K562 (cell line): ENCODE results near the gene CATSPER1. TPM values are rescaled to one million over a fixed set of nuclear protein-coding genes. Genes with fewer than 3 reads are reported as not detected.

Source experiments
- ADNP ChIP-seq: fragments of 200-800 bp; sonication (Bioruptor generic); IDR thresholded peaks from 2 replicates; pipeline ENCODE4 v1.6.1; 2016; ENCODE audit warnings: missing genetic modification characterization, missing compliant biosample characterization
- CREB1 ChIP-seq, 2 experiments: sonication (generic) in 1 of 2; formaldehyde crosslinking in 1 of 2; IDR thresholded peaks; 2 replicates each; pipeline versions ENCODE4 v1.6.1 to v1.8.0; 2012 to 2022; ENCODE audit warnings: inconsistent platforms in 1 of 2, mild to moderate bottlenecking in 1 of 2, missing genetic modification reagents in 1 of 2, moderate library complexity in 1 of 2
- CTBP1 ChIP-seq: fragments of 450-650 bp; IDR thresholded peaks from 2 replicates; pipeline ENCODE4 v1.6.1; 2016; ENCODE audit warnings: borderline replicate concordance
- DACH1 ChIP-seq: fragments of 450-650 bp; IDR thresholded peaks from 2 replicates; pipeline ENCODE4 v1.6.1; 2018; ENCODE audit not compliant: partially characterized antibody
- DIDO1 ChIP-seq: fragments of 450-650 bp; IDR thresholded peaks from 2 replicates; pipeline ENCODE4 v1.6.1; 2016; ENCODE audit warnings: low read depth, missing biosample characterization, missing genetic modification characterization
- DMBX1 ChIP-seq: fragments of 250-450 bp; sonication (Bioruptor Pico); IDR thresholded peaks from 2 replicates; pipeline ENCODE4 v1.8.0; 2022; ENCODE audit warnings: inconsistent platforms, mild to moderate bottlenecking, moderate library complexity, borderline replicate concordance
- EGR1 ChIP-seq: fragments of 450-650 bp; conservative IDR thresholded peaks from 2 replicates; pipeline ENCODE4 v1.6.1; 2017; ENCODE audit warnings: mild to moderate bottlenecking
- EHMT2 ChIP-seq: fragments of 450-650 bp; IDR thresholded peaks from 2 replicates; pipeline ENCODE4 v1.6.1; 2018; ENCODE audit warnings: antibody characterized with exemption
- GATA2 ChIP-seq: sonication (generic); formaldehyde crosslinking; IDR thresholded peaks from 2 replicates; pipeline ENCODE4 v1.4.0; 2020; ENCODE audit warnings: mild to moderate bottlenecking, missing genetic modification reagents
- MBD2 ChIP-seq: sonication (generic); IDR thresholded peaks from 2 replicates; pipeline ENCODE4 v1.6.1; 2016; ENCODE audit warnings: low read depth, borderline replicate concordance
- MCM7 ChIP-seq, 2 experiments: fragments of 450-650 bp; IDR thresholded peaks; 2 replicates each; pipeline ENCODE4 v1.6.1; 2016 to 2018
- NUFIP1 ChIP-seq: fragments of 450-650 bp; IDR thresholded peaks from 2 replicates; pipeline ENCODE4 v1.6.1; 2018; ENCODE audit not compliant: partially characterized antibody
- PCBP2 ChIP-seq: fragments of 200-400 bp; formaldehyde crosslinking; IDR thresholded peaks from 2 replicates; pipeline ENCODE4 v1.6.1; 2018; ENCODE audit warnings: low read length, low read depth, mild to moderate bottlenecking, moderate library complexity; ENCODE audit not compliant: poor library complexity, severe bottlenecking
- PHB2 ChIP-seq: fragments of 450-650 bp; IDR thresholded peaks from 2 replicates; pipeline ENCODE4 v1.6.1; 2017; ENCODE audit warnings: low read depth
- POU5F1 ChIP-seq: fragments of 150-350 bp; IDR thresholded peaks from 2 replicates; pipeline ENCODE4 v1.6.1; 2014; ENCODE audit warnings: borderline replicate concordance, low read length, low read depth, mild to moderate bottlenecking; ENCODE audit not compliant: partially characterized antibody
- SMAD1 ChIP-seq: fragments of 150-350 bp; IDR thresholded peaks from 2 replicates; pipeline ENCODE4 v1.6.1; 2014; ENCODE audit warnings: low read length, low read depth; ENCODE audit not compliant: partially characterized antibody
- SPI1 ChIP-seq: IDR thresholded peaks from 2 replicates; pipeline ENCODE4 v1.6.1; 2011; ENCODE audit warnings: low read depth, low read length, control low read depth, borderline replicate concordance
- SRF ChIP-seq, 2 experiments: fragments of 250-450, 450-650 bp in 1 of 2; sonication (Bioruptor Pico) in 1 of 2; sonication (generic) in 1 of 2; formaldehyde crosslinking; IDR thresholded peaks; 2 replicates each; pipeline versions ENCODE4 v1.5.0 to v1.5.1; 2020 to 2022; ENCODE audit warnings: mild to moderate bottlenecking in 1 of 2, missing genetic modification reagents in 1 of 2
- SRSF9 ChIP-seq: fragments of 200-400 bp; formaldehyde crosslinking; IDR thresholded peaks from 2 replicates; pipeline ENCODE4 v1.6.1; 2017; ENCODE audit warnings: low read depth, low read length, borderline replicate concordance
- TEAD1 ChIP-seq, 2 experiments: fragments of 450-650 bp in 1 of 2; sonication (generic) in 1 of 2; formaldehyde crosslinking; IDR thresholded peaks; 2 replicates each; pipeline versions ENCODE4 v1.4.0 to v1.8.0; 2020 to 2022; ENCODE audit warnings: mild to moderate bottlenecking in 2 of 2, missing genetic modification reagents in 1 of 2
- XRCC3 ChIP-seq: fragments of 450-650 bp; IDR thresholded peaks from 2 replicates; pipeline ENCODE4 v1.6.1; 2017; ENCODE audit warnings: mild to moderate bottlenecking, moderate library complexity
- XRCC5 ChIP-seq: fragments of 200-400 bp; formaldehyde crosslinking; IDR thresholded peaks from 2 replicates; pipeline ENCODE4 v1.6.1; 2017; ENCODE audit warnings: low read depth, mild to moderate bottlenecking, low read length
- YY1 ChIP-seq, 3 experiments: IDR thresholded peaks; 2 replicates each; pipeline ENCODE4 v1.6.1; 2011; ENCODE audit warnings: low read length in 2 of 3, mild to moderate bottlenecking in 2 of 3, moderate library complexity in 2 of 3, borderline replicate concordance in 1 of 3, control low read depth in 1 of 3, low read depth in 1 of 3; ENCODE audit not compliant: insufficient read depth in 3 of 3, insufficient replicate concordance in 2 of 3, control insufficient read depth in 1 of 3, insufficient read length in 1 of 3; ENCODE audit errors: extremely low read depth in 1 of 3
- ZBTB1 ChIP-seq: sonication (generic); formaldehyde crosslinking; IDR thresholded peaks from 2 replicates; pipeline ENCODE4 v1.8.1; 2023; ENCODE audit warnings: missing genetic modification reagents, low read depth, mild to moderate bottlenecking, borderline replicate concordance
- ZBTB7A ChIP-seq: IDR thresholded peaks from 2 replicates; pipeline ENCODE4 v1.6.1; 2011; ENCODE audit warnings: low read depth, mild to moderate bottlenecking, low read length, moderate library complexity, borderline replicate concordance; ENCODE audit not compliant: control insufficient read depth
- ZNF324 ChIP-seq: fragments of 250-450 bp; sonication (Bioruptor Pico); IDR thresholded peaks from 2 replicates; pipeline ENCODE4 v1.4.0; 2020; ENCODE audit warnings: mild to moderate bottlenecking
- ZNF384 ChIP-seq: IDR thresholded peaks from 2 replicates; pipeline ENCODE4 v1.6.1; 2012; ENCODE audit warnings: low read depth, low read length, improper control_type of control experiment
- ZNF57 ChIP-seq: fragments of 450-650 bp; formaldehyde crosslinking; IDR thresholded peaks from 2 replicates; pipeline ENCODE4 v1.4.0; 2020; ENCODE audit warnings: mild to moderate bottlenecking, moderate library complexity
- ZNF696 ChIP-seq: fragments of 250-450 bp; sonication (Bioruptor Pico); conservative IDR thresholded peaks from 2 replicates; pipeline ENCODE4 v1.4.0; 2020; ENCODE audit warnings: mild to moderate bottlenecking, moderate library complexity
- ZNF830 ChIP-seq: fragments of 250-450 bp; sonication (Bioruptor Pico); IDR thresholded peaks from 2 replicates; pipeline ENCODE4 v1.5.0; 2021; ENCODE audit warnings: mild to moderate bottlenecking
- polyA plus RNA-seq, 8 experiments: library from polyadenylated mRNA; depleted of rRNA in 4 of 8; stranded (reverse) in 5 of 8; unstranded in 3 of 8; fragments of >200 nt; fragmentation: Nextera tagmentation in 2 of 8; fragmentation: Illumina TruSeq in 1 of 8; extraction: Ambion mirVana in 2 of 8; extraction: Trizol in 1 of 8; gene quantifications; 2 replicates each; pipeline versions ENCODE4 v1.2.1 to v1.2.3, GENCODE V29; 2011 to 2014; ENCODE audit warnings: inconsistent platforms in 1 of 8, missing spikeins in 1 of 8
- total RNA-seq, 7 experiments: library from RNA; depleted of rRNA in 6 of 7; stranded (reverse); fragments of >200 nt in 6 of 7; fragmentation: Illumina TruSeq in 2 of 7; extraction: Trizol in 2 of 7; gene quantifications; 2 replicates each; pipeline versions ENCODE4 v1.2.1 to v1.2.3, GENCODE V29; 2011 to 2021; ENCODE audit warnings: low replicate concordance in 1 of 7
- TF ChIP-seq, protein P1 (sequence below): sonication (generic); formaldehyde crosslinking; IDR thresholded peaks from 2 replicates; pipeline ENCODE4 v1.8.1; 2022; ENCODE audit warnings: missing genetic modification reagents

Gene CATSPER1
- total and polyA plus RNA-seq, 9 of the 15 experiments (the other 6 are each of a cell fraction or from before 2014, with no cell fraction given): 0.21 to 3.3 (median 0.76) TPM

DNA sequence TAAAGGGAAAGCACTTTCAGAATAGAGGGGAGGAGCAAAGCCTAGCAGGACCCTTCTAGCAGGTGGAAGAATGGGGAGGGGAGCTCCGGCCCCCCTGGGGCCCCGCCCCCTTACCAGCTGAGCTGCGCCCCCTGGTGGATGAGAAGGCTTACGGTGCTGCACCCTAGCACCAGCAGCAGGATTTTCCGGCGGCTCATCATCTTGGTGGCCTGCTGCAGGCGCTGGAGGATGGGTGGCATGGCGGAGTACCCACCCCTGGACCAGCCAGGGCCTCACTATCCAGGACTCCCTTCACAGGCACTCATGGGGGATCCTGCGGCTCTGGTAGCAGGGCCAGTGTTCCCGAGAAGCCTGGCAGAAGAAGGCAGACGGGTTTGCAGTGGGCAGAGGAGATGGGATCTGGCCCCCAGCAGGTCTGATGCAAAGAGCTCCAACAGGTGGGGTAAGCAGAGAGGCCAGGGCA is 18.9 kb upstream of the CATSPER1 start (continued):
- TF ChIP-seq, protein P1, sequence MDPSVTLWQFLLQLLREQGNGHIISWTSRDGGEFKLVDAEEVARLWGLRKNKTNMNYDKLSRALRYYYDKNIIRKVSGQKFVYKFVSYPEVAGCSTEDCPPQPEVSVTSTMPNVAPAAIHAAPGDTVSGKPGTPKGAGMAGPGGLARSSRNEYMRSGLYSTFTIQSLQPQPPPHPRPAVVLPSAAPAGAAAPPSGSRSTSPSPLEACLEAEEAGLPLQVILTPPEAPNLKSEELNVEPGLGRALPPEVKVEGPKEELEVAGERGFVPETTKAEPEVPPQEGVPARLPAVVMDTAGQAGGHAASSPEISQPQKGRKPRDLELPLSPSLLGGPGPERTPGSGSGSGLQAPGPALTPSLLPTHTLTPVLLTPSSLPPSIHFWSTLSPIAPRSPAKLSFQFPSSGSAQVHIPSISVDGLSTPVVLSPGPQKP (CRISPR knock-in tag): no peak
- no peak for TF ChIP-seq ZNF830 (CRISPR knock-in tag)
- no peak for TF ChIP-seq PHB2
- TF ChIP-seq SRSF9: no peak
- TF ChIP-seq DIDO1 (tag): no peak
- TF ChIP-seq ZNF324 (CRISPR knock-in tag): no peak
- no peak for TF ChIP-seq ZNF384
- peak; percentile 19; the same call in 1 of the 2 replicates for TF ChIP-seq EGR1
- no peak for TF ChIP-seq ADNP (tag)
- no peak for TF ChIP-seq DMBX1 (CRISPR knock-in tag)
- TF ChIP-seq TEAD1 (CRISPR knock-in tag; IDR thresholded peaks at IDR 0.05): no peak
- 0 out of 4 replicates have a peak, but pooled peaks of 1 of the 2 experiments have one; percentile 65 for TF ChIP-seq SRF (CRISPR knock-in tag; IDR thresholded peaks at IDR 0.05)
- no peak for TF ChIP-seq MBD2
- TF ChIP-seq DACH1: peak; percentile 77
- TF ChIP-seq ZNF696 (CRISPR knock-in tag): no peak
- no peak for TF ChIP-seq ZNF57 (CRISPR knock-in tag)
- no peak for TF ChIP-seq ZBTB1
- no peak for TF ChIP-seq XRCC3
- TF ChIP-seq YY1 (IDR thresholded peaks at IDR 0.05; ENCODE audit: borderline replicate concordance in 1 of 3, control insufficient read depth in 1 of 3, extremely low read depth in 1 of 3, insufficient read depth in 3 of 3, insufficient read length in 1 of 3, insufficient replicate concordance in 2 of 3, low read depth in 1 of 3, low read length in 2 of 3): peak in 1 of 3 experiments; percentile 32
- TF ChIP-seq MCM7 (IDR thresholded peaks at IDR 0.05): no peak
- peak; percentile 73; the same call in 1 of the 2 replicates for TF ChIP-seq CTBP1
- TF ChIP-seq CREB1 (IDR thresholded peaks at IDR 0.05): no peak
- TF ChIP-seq CREB1 (CRISPR knock-in tag; IDR thresholded peaks at IDR 0.05): no peak
- no peak for TF ChIP-seq PCBP2
- no peak for TF ChIP-seq POU5F1
- 0 out of 2 replicates have a peak, but pooled peaks have one; percentile 59 for TF ChIP-seq XRCC5
- TF ChIP-seq SMAD1: no peak
- TF ChIP-seq EHMT2: no peak
- no peak for TF ChIP-seq NUFIP1
- TF ChIP-seq SPI1: no peak
- no peak for TF ChIP-seq GATA2 (CRISPR knock-in tag)
- TF ChIP-seq ZBTB7A: peak; percentile 76
